Stimulated activated CD8-positive, alpha-beta memory T cell treated with anti-CD3 and anti-CD28 coated beads, Interleukin-4, amount 100 ng/mL, for 4 hours (primary cell): ENCODE data around the gene CASP10.
A peak's percentile ranks its signal among the peaks of the same experiment; 100 is the strongest.
"Not testable (repeated sequence)": the region's sequence is repeated elsewhere in the genome, so short reads cannot be mapped to it uniquely, and the experiment has no call there.

Source experiments
- DNase-seq, 2 donors: peaks; one replicate each; pipeline ENCODE4 v3.0.0-alpha.2; 2020; ENCODE audit warnings: low read depth in 2 of 2, low spot score in 1 of 2

CASP10 gene

GRCh38 chr2:201231781-201232466 lies 49.0 kb downstream of the CASP10 start:
- DNase-seq, result peak; percentile 78 to 81

GRCh38 chr2:201232467-201232815 lies 49.5 kb downstream of the CASP10 start:
- DNase-seq, result no peak

- peak; percentile 59 to 76 for DNase-seq
These were observed 50.4 kb downstream of the CASP10 start for GRCh38 chr2:201233192-201233811.

- DNase-seq, result no peak
These were observed 51.1 kb downstream of the CASP10 start for GRCh38 chr2:201233812-201234662.

- no peak for DNase-seq
These were observed 51.8 kb downstream of the CASP10 start for GRCh38 chr2:201234663-201235135.

GRCh38 chr2:201235860-201236811 lies 53.2 kb downstream of the CASP10 start:
- no peak for DNase-seq

- no peak for DNase-seq
These were observed 54.7 kb downstream of the CASP10 start for GRCh38 chr2:201237486-201238123.

GRCh38 chr2:201239167-201239935 lies 56.4 kb downstream of the CASP10 start:
- not testable (repeated sequence) for DNase-seq

- no peak for DNase-seq
These were observed 59.8 kb downstream of the CASP10 start for GRCh38 chr2:201242571-201243277.

- DNase-seq, result no peak
These were observed 61.9 kb downstream of the CASP10 start for GRCh38 chr2:201244829-201245228.

GRCh38 chr2:201246280-201246679 lies 63.3 kb downstream of the CASP10 start:
- no peak for DNase-seq

- DNase-seq, result no peak
These were observed 65.4 kb downstream of the CASP10 start for GRCh38 chr2:201248288-201248844.

GRCh38 chr2:201249889-201250288 lies 66.9 kb downstream of the CASP10 start:
- no peak for DNase-seq

GRCh38 chr2:201250741-201251140 lies 67.8 kb downstream of the CASP10 start:
- DNase-seq, result no peak

- DNase-seq, result no peak
These were observed 71.3 kb downstream of the CASP10 start for GRCh38 chr2:201254081-201254730.

GRCh38 chr2:201255408-201256033 lies 72.6 kb downstream of the CASP10 start:
- DNase-seq, result no peak

- no peak for DNase-seq
These were observed 73.1 kb downstream of the CASP10 start for GRCh38 chr2:201256082-201256481.
